ENCODE measurements around the gene ARHGAP28.

Gene ARHGAP28

GRCh38 chr18:6737833-6738232, 8.3 kb downstream of the ARHGAP28 start:
- Histone ChIP-seq H3F3A (ENCODE audit: control insufficient read depth, insufficient read depth) (no peaks in the 10 kb centered on the region), H3K4me3 (ENCODE audit: low read length) (no peak overlapping the region), H3K36me3 (ENCODE audit: control insufficient read depth, low read length) (no peaks in the 10 kb centered on the region), H3K9me3 (ENCODE audit: control insufficient read depth, insufficient read depth, low read length) (no peaks in the 10 kb centered on the region), H3K79me2 (ENCODE audit: control insufficient read depth, low read length) (no peaks in the 10 kb centered on the region), H3K27me3 (ENCODE audit: control insufficient read depth, low read length) (no peaks in the 10 kb centered on the region), H3K9me2 (replicated peaks; ENCODE audit: control insufficient read depth, low read length) (no peaks in the 10 kb centered on the region), H3K27ac (ENCODE audit: low read depth, low read length) (no peak overlapping the region), H3K4me1 (ENCODE audit: control insufficient read depth, low read length) (no peaks in the 10 kb centered on the region), H3K4me2 (ENCODE audit: low read length) (no peak overlapping the region), H4K20me1 (ENCODE audit: control insufficient read depth, insufficient read depth, low read depth, low read length) (no peaks in the 10 kb centered on the region)
- TF ChIP-seq CTCF (IDR thresholded peaks at IDR 0.05; ENCODE audit: low read depth, low read length, poor library complexity, severe bottlenecking) (no peak), EZH2phosphoT487 (IDR thresholded peaks at IDR 0.05; ENCODE audit: borderline replicate concordance, low read length) (no peak)

GRCh38 chr18:6738622-6739021, 9.1 kb downstream of the ARHGAP28 start:
- Histone ChIP-seq H3K4me2 (ENCODE audit: low read length) (no peak overlapping the region), H4K20me1 (ENCODE audit: control insufficient read depth, insufficient read depth, low read depth, low read length) (no peaks in the 10 kb centered on the region), H3K79me2 (ENCODE audit: control insufficient read depth, low read length) (no peaks in the 10 kb centered on the region), H3K27ac (ENCODE audit: low read depth, low read length) (no peak overlapping the region), H3K4me1 (ENCODE audit: control insufficient read depth, low read length) (no peaks in the 10 kb centered on the region), H3F3A (ENCODE audit: control insufficient read depth, insufficient read depth) (no peaks in the 10 kb centered on the region), H3K36me3 (ENCODE audit: control insufficient read depth, low read length) (no peaks in the 10 kb centered on the region), H3K9me3 (ENCODE audit: control insufficient read depth, insufficient read depth, low read length) (no peaks in the 10 kb centered on the region), H3K27me3 (ENCODE audit: control insufficient read depth, low read length) (no peaks in the 10 kb centered on the region), H3K9me2 (replicated peaks; ENCODE audit: control insufficient read depth, low read length) (no peaks in the 10 kb centered on the region), H3K4me3 (ENCODE audit: low read length) (no peak overlapping the region)
- no peak for TF ChIP-seq EZH2phosphoT487 (IDR thresholded peaks at IDR 0.05; ENCODE audit: borderline replicate concordance, low read length)
- TF ChIP-seq CTCF (IDR thresholded peaks at IDR 0.05; ENCODE audit: low read depth, low read length, poor library complexity, severe bottlenecking) = no peak

GRCh38 chr18:6741232-6741663, 11.7 kb downstream of the ARHGAP28 start:
- Histone ChIP-seq H4K20me1 (ENCODE audit: control insufficient read depth, insufficient read depth, low read depth, low read length) (no peaks in the 10 kb centered on the region), H3K9me3 (ENCODE audit: control insufficient read depth, insufficient read depth, low read length) (no peaks in the 10 kb centered on the region), H3K4me2 (ENCODE audit: low read length) (no peak overlapping the region), H3K27me3 (ENCODE audit: control insufficient read depth, low read length) (no peaks in the 10 kb centered on the region), H3K4me3 (ENCODE audit: low read length) (no peak overlapping the region), H3K36me3 (ENCODE audit: control insufficient read depth, low read length) (no peaks in the 10 kb centered on the region), H3K9me2 (replicated peaks; ENCODE audit: control insufficient read depth, low read length) (no peaks in the 10 kb centered on the region), H3K4me1 (ENCODE audit: control insufficient read depth, low read length) (no peaks in the 10 kb centered on the region), H3F3A (ENCODE audit: control insufficient read depth, insufficient read depth) (no peaks in the 10 kb centered on the region), H3K27ac (ENCODE audit: low read depth, low read length) (no peak overlapping the region), H3K79me2 (ENCODE audit: control insufficient read depth, low read length) (no peaks in the 10 kb centered on the region)
- no peak for TF ChIP-seq EZH2phosphoT487 (IDR thresholded peaks at IDR 0.05; ENCODE audit: borderline replicate concordance, low read length)

- Histone ChIP-seq H3F3A (ENCODE audit: control insufficient read depth, insufficient read depth) (no peaks in the 10 kb centered on the region), H3K27ac (ENCODE audit: low read depth, low read length) (no peak overlapping the region), H4K20me1 (ENCODE audit: control insufficient read depth, insufficient read depth, low read depth, low read length) (no peaks in the 10 kb centered on the region), H3K4me2 (ENCODE audit: low read length) (no peak overlapping the region), H3K27me3 (ENCODE audit: control insufficient read depth, low read length) (no peaks in the 10 kb centered on the region), H3K4me1 (ENCODE audit: control insufficient read depth, low read length) (no peaks in the 10 kb centered on the region), H3K36me3 (ENCODE audit: control insufficient read depth, low read length) (no peaks in the 10 kb centered on the region), H3K9me3 (ENCODE audit: control insufficient read depth, insufficient read depth, low read length) (no peaks in the 10 kb centered on the region), H3K4me3 (ENCODE audit: low read length) (no peak overlapping the region), H3K9me2 (replicated peaks; ENCODE audit: control insufficient read depth, low read length) (no peaks in the 10 kb centered on the region), H3K79me2 (ENCODE audit: control insufficient read depth, low read length) (no peaks in the 10 kb centered on the region)
- TF ChIP-seq CTCF (IDR thresholded peaks at IDR 0.05; ENCODE audit: low read depth, low read length, poor library complexity, severe bottlenecking) (no peak), EZH2phosphoT487 (IDR thresholded peaks at IDR 0.05; ENCODE audit: borderline replicate concordance, low read length) (no peak)
These were observed 12.3 kb downstream of the ARHGAP28 start for GRCh38 chr18:6741786-6742185.
